Measurements from ENCODE around the gene TUBA1C. TPM values are rescaled to one million over a fixed set of nuclear protein-coding genes. Genes with fewer than 3 reads are reported as not detected.
"Not testable (repeated sequence)": the region's sequence is repeated elsewhere in the genome, so short reads cannot be mapped to it uniquely, and the experiment has no call there.

Gene TUBA1C
- total RNA-seq, 1 donor from 2014 or later: 99.4 TPM

DNA sequence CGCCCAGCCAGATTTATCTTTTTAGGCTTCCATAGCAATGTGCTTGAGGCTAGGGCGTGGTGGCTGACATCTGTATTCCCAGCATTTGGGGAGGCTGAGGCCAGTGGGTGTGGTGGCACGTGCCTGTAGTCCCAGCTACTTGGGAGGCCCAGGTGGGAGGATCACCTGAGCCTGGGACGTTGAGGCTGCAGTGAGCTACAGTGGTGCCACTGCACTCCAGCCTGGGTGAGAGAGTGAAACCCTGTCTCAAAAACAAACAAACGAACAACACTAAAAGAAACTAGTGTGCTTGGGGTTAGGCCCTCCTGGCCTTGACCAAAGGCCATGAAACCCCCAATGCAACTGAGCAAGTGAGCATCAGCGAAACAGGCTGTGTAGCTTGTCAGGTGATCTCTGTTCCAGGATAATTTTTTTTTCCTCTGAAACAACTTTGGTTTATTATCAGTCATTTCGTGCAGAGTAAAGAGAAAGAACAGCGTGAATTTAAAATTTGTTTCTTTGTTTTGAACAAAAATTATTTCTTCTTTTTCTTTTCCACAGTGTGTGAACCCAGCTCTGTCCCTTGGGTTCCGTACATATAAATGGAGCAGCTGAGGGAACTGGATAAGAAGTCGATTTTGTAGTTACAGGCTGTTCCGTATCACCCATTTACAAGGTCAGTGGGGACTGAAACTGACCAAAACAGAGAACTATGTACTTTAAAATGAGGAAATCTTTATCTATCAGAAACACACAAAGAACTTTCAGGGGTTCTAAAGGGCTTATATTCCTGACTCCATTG lies 8.8 kb upstream of the TUBA1C start:
- no peak for DNase-seq (ENCODE audit: low spot score)

DNA sequence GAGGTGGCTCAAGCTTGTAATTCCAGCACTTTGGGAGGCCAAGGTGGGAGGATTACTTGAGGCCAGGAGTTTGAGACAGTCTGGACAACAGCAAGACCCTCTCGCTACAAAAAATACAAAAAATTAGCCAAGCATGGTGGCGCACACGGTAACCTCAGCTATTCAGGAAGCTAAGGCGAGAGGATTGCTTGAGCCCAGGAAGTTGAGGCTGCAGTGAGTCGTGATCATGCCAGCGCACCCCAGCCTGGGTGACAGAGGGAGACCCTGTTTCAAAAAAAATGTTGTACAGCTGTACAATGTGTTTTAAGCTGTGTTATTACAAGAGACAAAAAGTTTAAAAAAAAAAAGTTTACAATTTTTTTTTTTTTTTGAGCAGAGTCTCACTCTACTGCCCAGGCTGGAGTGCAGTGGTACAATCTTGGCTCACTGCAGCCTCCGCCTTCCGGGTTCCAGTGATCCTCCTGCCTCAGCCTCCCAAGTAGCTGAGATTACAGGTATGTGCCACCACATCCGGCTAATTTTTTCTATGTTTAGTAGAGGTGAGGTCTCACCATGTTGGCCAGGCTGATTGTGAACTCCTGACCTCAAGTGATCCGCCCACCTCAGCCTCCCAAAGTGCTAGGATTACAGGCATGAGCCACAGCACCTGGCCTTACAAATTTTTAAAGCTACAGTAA lies 7.2 kb upstream of the TUBA1C start:
- DNase-seq (ENCODE audit: low spot score): not testable (repeated sequence)

DNA sequence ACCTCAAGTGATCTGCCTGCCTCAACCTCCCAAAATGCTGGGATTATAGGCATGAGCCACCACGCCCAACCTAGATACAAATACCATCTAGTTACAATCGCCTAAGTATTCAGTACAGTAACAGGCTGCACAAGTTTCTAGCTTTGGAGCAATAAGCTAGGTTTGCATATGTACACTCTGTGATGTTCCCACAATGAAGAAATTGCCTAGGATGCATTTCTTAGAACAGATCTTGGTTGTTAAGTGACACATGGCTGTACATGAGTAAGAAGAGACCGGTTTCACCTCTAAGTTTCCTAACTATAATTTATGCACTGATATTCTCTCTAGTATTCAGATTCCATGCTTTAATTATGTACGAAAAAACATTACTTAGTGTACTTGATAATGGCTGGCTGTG lies 5.4 kb upstream of the TUBA1C start:
- no peak for DNase-seq (ENCODE audit: low spot score)

DNA sequence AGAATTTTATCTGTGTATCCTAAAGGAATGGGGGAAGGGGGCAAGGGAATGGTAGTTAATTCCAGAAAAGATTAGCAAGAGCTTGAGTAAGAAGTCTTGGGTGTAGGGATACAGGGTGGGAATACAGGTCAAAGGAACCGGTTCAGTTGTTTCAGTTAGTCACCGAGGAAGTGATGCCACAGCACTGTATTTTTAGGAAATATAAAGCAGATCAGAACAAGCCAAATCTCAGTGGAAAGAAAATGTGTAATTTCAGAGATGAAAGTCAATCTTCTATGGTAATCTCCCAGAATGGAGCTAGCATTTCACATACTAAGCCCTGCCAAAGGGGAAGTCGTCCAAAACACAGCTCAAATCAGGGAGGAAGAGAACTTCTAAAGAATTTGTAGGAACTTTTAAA lies 4.7 kb upstream of the TUBA1C start:
- DNase-seq (ENCODE audit: low spot score): no peak

DNA sequence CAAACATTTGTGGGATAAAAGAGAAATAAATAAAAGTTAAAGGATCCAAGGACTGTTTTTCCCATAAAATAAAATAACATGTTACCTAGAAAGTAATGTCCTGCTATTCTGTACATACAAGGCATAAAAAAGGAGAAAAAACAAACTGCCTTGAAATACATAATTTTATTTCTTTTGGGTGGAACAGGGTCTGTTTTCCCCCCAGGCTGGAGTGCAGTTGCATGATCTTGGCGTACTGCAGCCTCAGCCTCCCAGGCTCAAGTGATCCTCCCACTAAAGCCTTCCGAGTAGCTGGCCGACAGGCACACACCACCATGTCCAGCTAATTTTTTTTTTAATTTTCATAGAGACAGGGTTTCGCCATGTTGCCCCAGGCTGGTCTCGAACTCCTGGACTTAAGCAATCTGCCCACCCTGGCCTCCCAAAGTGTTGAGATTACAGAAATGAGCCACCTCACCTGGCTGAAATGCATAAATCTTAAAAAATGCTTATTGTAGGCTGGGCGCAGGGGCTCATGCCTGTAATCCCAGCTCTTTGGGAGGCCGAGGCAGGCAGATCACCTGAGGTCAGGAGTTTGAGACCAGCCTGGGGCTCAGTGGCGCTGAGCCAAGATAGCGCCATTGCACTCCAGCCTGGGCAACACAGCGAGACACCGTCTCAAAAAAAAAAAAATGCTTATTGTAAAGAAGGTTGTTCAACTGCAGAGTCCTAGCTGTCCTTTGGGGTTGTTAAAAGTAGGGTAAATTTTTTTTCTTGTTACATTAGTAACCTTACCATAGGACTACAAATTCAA lies 4.1 kb upstream of the TUBA1C start:
- no peak for DNase-seq (ENCODE audit: low spot score)

DNA sequence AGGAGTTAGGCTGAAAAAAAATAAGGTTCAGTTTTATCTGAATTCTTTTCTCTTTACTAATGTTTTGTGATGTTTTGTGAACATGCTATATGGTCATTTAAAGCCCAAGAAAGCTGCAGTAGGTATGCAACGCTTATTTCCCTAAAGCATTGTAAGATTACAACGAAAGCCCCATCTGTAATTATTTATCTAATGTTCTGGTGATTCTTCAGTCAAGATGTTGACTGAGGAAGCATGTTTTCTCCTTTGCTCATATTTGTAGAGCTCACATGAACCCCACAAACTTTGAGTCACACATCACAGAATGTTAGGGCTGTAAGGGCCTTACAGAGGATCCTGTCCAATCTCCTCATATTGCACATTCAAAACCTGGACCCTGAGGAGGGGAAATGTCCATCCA lies 3.2 kb upstream of the TUBA1C start:
- no peak for DNase-seq (ENCODE audit: low spot score)

DNA sequence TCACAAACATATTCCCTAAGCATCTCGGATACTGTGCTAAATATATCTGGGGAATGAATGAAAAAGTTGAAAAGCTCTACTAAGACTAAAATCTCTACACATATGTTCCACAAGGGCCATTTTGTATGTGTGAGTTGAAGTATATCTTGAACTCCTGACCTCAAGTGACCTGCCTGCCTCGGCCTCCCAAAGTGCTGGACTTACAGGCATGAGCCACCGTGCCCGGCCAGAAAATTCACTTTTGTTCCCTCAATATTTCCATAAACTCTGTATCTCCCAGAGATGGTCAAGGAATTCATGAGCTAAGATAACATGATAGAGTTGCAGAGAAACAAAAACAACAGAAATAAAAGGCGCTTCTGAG lies 1.5 kb upstream of the TUBA1C start:
- DNase-seq (ENCODE audit: low spot score): no peak

DNA sequence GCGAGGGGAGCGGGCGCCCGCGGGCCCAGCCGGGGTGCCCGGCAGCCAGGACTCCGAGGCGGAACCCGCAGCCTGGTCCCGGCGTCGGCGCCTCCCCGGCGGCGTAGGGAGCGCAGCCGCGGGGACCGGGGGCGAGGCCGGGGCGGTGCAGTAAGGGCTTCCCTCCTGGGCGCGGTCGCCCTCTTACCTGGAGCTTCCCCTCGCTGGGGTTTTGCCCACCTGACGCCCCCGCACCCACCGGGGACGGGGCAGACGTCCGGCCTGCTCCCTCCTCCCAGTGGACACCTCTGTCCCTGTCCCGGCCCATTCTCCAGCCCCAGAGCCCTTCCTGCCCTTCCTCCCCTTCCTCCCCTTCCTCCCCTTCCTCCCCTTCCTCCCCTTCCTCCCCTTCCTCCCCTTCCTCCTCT lies 413 bp upstream of the TUBA1C start:
- no peak for DNase-seq (ENCODE audit: low spot score)

DNA sequence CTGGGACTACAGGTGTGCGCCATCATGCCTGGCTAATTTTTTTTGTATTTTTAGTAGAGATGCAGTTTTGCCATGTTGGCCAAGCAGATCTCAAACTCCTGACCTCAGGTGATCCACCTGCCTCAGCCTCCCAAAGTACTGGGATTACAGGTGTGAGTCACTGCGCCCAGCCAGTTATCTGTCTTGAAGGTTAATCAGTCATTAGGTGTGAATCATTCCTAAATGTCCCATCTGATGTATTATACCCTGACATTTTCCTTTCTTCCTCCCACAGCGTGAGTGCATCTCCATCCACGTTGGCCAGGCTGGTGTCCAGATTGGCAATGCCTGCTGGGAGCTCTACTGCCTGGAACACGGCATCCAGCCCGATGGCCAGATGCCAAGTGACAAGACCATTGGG lies 4.3 kb downstream of the TUBA1C start:
- not testable (repeated sequence) for DNase-seq (ENCODE audit: low spot score)

DNA sequence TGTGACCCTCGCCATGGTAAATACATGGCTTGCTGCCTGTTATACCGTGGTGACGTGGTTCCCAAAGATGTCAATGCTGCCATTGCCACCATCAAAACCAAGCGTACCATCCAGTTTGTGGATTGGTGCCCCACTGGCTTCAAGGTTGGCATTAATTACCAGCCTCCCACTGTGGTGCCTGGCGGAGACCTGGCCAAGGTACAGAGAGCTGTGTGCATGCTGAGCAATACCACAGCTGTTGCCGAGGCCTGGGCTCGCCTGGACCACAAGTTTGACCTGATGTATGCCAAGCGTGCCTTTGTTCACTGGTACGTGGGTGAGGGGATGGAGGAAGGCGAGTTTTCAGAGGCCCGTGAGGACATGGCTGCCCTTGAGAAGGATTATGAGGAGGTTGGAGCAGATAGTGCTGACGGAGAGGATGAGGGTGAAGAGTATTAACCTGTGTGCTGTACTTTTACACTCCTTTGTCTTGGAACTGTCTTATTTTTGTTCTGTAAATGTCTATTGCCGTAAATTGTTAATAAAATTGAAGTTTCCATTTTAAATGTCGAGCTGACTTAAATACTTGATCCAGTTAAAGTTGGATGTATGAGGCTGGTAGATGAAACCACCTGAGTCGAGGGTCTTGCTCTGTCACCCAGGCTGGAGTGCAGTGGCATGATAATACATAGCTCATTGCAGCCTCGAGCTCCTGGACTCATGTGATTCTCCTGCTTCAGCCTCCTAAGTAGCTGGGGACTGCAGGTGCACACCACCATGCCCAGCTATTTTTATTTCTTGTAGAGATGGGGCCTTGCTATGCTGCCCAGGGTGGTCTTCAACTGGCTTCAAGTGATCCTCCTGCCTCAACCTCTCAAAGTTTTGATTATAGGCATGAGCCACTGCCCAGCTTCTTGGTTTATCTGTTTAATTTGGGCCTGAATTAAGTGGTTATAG lies 8.2 kb downstream of the TUBA1C start:
- no peak for DNase-seq (ENCODE audit: low spot score)

DNA sequence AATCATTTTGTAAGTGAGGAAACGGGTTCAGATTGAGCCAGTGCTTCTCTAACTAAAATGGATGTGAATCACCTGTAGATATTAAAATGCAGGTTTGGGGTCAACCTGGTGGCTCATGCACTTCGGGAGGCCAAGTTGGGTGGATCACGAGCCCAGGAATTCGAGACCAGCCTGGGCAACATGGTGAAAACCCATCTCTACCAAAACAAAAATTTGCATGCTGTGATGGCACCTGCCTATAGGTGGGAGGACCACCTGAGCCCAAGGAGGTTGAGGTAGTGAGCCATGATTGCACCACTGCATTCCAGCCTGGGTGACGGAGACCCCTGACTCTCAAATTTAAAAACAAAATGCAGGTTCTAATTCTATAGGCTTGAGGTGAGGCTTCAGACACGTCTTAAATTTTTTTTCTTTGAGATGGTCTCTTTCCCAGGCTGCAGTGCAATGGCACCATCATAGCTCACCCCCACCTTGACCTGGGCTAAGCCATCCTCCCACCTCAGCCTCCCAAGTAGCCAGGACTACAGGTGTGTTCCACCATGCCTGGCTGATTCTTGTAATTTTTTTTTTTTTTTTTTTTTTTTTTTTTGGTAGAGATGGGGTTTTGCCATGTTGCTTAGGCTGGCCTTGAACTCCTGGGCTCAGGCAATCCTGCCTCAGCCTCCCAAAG lies 9.0 kb downstream of the TUBA1C start:
- no peak for DNase-seq (ENCODE audit: low spot score)

DNA sequence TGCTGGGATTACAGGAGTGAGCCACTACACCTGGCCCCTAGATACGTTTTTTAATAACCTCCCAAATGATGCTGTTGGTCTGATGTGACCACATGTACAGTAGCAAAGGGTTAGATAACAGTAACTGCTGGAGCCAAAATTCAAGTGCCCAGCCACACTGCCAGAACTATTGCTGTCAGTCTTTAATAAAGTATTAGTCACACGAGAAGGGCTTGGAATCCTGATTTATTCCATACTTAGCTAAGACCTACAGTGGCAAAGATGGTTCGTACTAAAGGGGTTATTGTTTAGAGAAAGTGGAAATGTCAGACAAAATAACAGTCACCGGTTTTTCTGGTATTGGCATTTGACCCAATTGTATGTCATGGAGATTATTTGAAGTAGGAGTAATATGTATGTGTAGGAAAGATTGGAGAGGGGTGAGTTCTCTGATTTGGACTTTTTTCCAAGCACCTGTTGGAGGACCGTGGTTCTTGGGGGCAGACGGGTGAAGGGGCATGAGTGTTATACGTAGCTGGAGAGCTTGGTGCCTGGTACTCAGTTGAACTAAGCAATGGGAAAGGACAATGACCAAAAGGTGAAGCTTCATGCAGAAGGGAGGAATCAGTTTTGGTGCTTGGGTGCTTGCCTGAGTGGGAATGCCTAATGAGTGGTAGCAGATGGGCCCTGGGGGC lies 9.7 kb downstream of the TUBA1C start:
- no peak for DNase-seq (ENCODE audit: low spot score)

DNA sequence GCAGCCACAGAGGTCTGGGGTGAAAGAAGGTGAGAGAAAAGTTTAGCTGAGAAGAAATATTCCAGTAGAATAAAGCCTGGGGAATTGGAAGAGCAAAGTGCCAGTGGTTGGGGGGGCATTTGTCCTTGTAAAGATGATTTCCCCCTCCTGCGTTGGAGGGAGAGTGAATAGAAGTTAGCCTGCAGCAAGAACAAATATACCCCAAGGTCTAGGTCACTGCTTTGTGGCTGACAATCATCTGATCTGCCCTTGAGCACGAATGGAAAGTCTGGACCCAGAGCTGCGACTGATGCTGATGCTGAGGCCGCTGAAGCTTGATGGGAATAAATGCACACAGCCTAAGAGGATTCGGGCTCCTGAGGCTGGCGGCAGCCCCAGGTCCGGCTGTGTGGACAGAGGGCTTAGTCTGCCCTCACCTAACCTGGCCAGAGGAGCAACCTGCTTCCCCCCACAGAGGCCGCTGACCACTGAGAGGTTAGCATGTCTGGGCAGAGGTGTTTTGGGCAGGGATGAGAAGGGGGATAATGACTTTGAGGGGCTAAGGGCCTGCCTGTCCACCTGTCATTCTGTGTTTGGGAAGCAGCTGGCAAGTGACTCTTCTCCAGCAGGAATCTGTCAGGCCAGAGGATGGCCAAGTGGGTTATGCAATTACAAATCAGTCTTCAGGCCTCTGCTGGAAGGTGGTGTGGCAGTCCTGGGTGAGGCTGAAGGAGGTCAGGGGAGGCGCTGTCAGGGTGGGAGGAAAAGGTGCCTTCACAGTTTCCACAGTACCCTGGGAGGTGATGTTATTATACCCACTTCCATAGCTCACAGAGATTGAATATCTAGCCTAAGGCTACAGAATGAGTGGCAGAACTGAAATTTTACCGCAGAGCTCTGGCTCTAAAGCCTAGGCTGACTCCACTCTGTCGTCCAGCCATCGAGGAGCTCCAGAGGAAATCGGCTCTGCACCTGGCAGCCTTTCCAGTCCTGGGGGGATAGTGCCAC lies 11.7 kb downstream of the TUBA1C start:
- DNase-seq (ENCODE audit: low spot score): no peak

DNA sequence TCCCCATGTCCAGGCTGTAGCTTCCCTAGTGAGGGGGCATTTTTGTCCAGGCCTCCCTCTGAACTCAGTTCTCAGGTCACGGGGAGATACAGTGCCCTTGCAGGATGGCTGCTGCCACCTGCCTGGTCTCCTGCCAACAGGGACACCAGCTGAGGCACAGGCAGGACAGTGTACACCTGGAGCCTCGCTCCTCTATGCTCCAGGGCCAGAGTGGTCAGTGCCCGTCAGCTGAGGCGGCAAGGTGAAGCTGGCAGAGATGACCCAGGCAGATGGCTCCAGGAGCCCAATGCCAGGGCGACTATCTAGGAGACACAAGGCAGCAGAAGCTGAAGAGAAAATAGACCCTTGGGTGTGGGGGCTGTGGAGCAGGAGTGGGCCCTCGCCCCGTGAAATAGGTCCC lies 12.6 kb downstream of the TUBA1C start:
- DNase-seq (ENCODE audit: low spot score): no peak

DNA sequence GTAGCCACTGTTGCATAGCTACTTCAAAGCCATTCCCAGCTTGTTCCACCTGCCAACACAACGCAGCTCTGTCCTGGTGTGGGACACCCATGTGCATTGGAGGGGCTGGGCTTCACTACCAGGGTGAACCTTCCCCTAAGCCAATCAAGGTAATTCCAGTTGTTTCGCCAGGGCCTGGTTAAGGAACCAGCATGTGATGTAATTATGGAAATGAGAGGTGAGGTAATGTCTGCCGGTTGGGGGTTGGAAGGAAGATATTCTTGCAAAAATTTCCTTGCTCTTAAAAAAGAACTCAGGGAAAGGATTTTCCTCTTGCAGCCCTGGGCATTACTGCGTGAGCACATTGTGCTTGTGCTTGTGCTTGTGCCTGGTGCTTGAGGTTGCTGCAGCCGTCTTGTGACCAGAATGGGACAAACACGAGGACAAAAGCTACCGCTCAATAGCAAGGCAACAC lies 14.9 kb downstream of the TUBA1C start:
- DNase-seq (ENCODE audit: low spot score): no peak

DNA sequence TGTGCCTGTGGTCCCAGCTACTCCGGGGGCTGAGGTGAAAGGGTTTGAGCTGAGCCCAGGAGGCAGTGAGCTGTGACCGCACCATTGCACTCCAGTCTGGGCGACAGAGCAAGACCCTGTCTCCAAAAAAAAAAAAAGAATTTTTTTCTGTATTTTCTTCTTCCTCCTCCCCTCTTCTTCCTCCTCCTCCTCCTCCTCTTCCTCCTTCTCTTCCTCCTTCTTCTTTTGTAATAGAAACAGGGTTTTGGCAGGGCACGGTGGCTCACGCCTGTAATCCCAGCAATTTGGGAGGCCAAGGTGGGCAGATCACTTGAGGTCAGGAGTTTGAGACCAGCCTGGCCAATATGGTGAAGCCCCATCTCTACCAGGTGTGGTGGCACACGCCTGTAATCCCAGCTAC lies 15.7 kb downstream of the TUBA1C start:
- DNase-seq (ENCODE audit: low spot score): not testable (repeated sequence)

DNA sequence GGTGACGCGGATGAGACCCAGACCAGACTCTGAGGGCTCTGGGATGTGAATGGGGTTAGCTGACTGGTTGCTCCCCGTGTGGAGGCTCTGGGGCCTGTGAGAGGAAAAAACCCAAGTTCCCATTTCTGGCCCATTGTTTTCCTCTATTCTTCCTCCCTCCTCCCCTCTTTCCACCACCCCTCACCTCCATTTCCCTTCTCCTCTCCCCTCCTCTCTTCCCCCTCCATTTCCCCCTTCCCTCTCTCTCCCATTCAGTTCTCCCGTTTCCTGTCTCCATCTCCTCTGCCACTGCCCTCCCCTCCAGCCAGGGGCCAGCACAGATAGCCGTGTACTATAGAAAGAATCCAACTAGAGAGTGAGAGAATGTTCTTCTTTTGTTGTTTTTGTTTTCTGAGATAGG lies 17.4 kb downstream of the TUBA1C start:
- DNase-seq (ENCODE audit: low spot score): no peak

DNA sequence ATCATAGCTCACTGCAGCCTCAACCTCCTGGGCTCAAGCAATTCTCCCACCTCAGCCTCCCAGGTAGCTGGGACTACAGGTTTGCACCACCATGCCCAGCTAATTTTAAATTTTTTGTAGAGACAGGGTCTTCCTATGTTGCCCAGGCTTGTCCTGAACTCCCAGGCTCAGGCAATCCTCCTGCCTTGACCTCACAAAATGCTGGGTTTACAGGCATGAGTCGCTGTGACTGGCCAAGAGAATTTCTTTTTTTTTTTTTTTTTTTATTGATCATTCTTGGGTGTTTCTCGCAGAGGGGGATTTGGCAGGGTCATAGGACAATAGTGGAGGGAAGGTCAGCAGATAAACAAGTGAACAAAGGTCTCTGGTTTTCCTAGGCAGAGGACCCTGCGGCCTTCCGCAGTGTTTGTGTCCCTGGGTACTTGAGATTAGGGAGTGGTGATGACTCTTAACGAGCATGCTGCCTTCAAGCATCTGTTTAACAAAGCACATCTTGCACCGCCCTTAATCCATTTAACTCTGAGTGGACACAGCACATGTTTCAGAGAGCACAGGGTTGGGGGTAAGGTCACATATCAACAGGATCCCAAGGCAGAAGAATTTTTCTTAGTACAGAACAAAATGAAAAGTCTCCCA lies 18.0 kb downstream of the TUBA1C start:
- DNase-seq (ENCODE audit: low spot score): not testable (repeated sequence)
